Colonic mucosa (tissue), 4 donors: ENCODE measurements around the gene SCAF11. TPM values are rescaled to one million over a fixed set of nuclear protein-coding genes. Genes with fewer than 3 reads are reported as not detected.
"Not testable (repeated sequence)": the region's sequence is repeated elsewhere in the genome, so short reads cannot be mapped to it uniquely, and the experiment has no call there.

Source experiments
- DNase-seq: peaks from one replicate; pipeline ENCODE4 v3.0.0-alpha.2; 2020
- H3K27ac ChIP-seq: fragments of 200-600 bp; one replicate; pipeline ENCODE4 v1.8.0; 2021
- H3K27me3 ChIP-seq: fragments of 200-600 bp; one replicate; pipeline ENCODE4 v1.8.0; 2021
- H3K36me3 ChIP-seq: fragments of 200-600 bp; one replicate; pipeline ENCODE4 v1.8.0; 2021
- H3K4me1 ChIP-seq: fragments of 200-600 bp; one replicate; pipeline ENCODE4 v1.8.0; 2021; ENCODE audit warnings: mild to moderate bottlenecking
- H3K4me3 ChIP-seq: fragments of 200-600 bp; one replicate; pipeline ENCODE4 v1.8.0; 2021
- H3K9ac ChIP-seq, 2 donors: one replicate each; pipeline ENCODE4 v1.7.0; 2013; ENCODE audit warnings: control low read depth in 2 of 2, low read depth in 2 of 2, low read length in 2 of 2
- H3K9me3 ChIP-seq: fragments of 200-600 bp; one replicate; pipeline ENCODE4 v1.8.0; 2021
- intact Hi-C: fragments of 100-400 bp; cut with DNase I; formaldehyde crosslinking; loops from one replicate; pipeline ENCODE4 v1.14.1; 2022
- total RNA-seq, 2 donors: library from RNA; stranded (reverse); fragmentation: NEBNext Ultra II Directional in 1 of 2; extraction: Animal tissue kit (Norgen Biotek cat#: 25700) in 1 of 2; gene quantifications; one replicate each; pipeline ENCODE4 v1.2.1, GENCODE V29; 2021
- TF ChIP-seq, protein P1 (sequence below): fragments of 200-600 bp; IDR thresholded peaks from one replicate; pipeline ENCODE4 v1.8.0; 2022; ENCODE audit warnings: antibody characterized with exemption, mild to moderate bottlenecking
- donor health status: healthy.
- donor health status: DM: no; HTN: no; CAD: no.
- donor health status: DM: no; HTN: no; CAD: no.

SCAF11 gene, protein sequence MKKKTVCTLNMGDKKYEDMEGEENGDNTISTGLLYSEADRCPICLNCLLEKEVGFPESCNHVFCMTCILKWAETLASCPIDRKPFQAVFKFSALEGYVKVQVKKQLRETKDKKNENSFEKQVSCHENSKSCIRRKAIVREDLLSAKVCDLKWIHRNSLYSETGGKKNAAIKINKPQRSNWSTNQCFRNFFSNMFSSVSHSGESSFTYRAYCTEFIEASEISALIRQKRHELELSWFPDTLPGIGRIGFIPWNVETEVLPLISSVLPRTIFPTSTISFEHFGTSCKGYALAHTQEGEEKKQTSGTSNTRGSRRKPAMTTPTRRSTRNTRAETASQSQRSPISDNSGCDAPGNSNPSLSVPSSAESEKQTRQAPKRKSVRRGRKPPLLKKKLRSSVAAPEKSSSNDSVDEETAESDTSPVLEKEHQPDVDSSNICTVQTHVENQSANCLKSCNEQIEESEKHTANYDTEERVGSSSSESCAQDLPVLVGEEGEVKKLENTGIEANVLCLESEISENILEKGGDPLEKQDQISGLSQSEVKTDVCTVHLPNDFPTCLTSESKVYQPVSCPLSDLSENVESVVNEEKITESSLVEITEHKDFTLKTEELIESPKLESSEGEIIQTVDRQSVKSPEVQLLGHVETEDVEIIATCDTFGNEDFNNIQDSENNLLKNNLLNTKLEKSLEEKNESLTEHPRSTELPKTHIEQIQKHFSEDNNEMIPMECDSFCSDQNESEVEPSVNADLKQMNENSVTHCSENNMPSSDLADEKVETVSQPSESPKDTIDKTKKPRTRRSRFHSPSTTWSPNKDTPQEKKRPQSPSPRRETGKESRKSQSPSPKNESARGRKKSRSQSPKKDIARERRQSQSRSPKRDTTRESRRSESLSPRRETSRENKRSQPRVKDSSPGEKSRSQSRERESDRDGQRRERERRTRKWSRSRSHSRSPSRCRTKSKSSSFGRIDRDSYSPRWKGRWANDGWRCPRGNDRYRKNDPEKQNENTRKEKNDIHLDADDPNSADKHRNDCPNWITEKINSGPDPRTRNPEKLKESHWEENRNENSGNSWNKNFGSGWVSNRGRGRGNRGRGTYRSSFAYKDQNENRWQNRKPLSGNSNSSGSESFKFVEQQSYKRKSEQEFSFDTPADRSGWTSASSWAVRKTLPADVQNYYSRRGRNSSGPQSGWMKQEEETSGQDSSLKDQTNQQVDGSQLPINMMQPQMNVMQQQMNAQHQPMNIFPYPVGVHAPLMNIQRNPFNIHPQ (N-terminal part only)
- 100 to 1,000 TPM in 1 of 2 donors, 10 to 100 TPM in 1; 84.8 to 105 TPM for total RNA-seq

DNA sequence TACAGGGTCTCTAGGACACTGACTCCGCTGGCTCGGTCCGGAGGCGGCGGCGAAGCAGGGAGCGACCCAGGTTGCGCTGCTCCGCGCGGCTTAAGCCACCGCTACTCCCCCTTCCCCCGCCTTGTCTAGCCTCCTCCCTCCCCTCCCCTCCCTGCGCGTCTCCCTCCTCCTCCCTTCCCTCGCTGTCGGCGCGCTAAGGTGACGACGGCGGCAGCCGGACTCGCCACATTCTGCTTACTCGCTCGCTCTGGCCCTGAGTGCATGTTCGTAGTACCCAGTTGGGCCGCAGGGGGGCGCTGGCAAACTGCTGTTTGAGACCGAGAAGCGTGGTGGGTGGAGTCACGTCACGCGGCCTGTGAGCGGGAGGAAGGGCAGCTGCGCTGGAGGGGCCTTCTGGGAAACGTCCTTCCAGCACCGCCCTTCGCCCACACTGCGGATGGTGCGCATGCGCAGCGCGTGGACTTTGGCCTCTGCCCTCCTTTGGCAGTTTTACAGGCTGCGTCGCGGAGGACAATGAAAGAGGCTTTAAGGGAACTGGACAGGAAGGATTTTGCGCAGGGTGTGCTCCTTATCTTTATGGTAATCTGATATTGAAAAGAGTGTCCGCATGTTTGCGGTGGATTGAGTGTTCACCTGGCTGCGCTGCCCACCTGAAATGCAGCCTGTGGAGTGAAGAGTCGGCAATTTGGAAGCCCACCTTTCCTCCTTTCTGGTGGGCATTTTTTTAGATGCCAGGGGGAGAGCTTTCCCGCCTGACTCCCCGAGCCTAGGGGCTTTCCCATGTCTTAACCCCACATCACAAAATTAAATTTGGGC is at the start of gene SCAF11:
SCAF11 (minus strand) TSS at position 107 of the 816 bp plus-strand sequence. CDS start 26,407 bp downstream, outside the sequence.
- H3K27ac ChIP-seq, result peak within 1 kb of the TSS; percentile 100
- H3K36me3 ChIP-seq, result no peaks in the 10 kb centered on the region
- peaks cover 8% of the 10 kb centered on the region for H3K4me1 ChIP-seq
- H3K27me3 ChIP-seq, result no peaks in the 10 kb centered on the region
- peak; percentile 100 for DNase-seq
- no peaks in the 10 kb centered on the region for H3K9me3 ChIP-seq
- TF ChIP-seq, protein P1, sequence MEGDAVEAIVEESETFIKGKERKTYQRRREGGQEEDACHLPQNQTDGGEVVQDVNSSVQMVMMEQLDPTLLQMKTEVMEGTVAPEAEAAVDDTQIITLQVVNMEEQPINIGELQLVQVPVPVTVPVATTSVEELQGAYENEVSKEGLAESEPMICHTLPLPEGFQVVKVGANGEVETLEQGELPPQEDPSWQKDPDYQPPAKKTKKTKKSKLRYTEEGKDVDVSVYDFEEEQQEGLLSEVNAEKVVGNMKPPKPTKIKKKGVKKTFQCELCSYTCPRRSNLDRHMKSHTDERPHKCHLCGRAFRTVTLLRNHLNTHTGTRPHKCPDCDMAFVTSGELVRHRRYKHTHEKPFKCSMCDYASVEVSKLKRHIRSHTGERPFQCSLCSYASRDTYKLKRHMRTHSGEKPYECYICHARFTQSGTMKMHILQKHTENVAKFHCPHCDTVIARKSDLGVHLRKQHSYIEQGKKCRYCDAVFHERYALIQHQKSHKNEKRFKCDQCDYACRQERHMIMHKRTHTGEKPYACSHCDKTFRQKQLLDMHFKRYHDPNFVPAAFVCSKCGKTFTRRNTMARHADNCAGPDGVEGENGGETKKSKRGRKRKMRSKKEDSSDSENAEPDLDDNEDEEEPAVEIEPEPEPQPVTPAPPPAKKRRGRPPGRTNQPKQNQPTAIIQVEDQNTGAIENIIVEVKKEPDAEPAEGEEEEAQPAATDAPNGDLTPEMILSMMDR, result peak; percentile 86
- intact Hi-C loops, result loop anchor here (2.0 kb wide), 1 partner anchor 262 kb away; the partner anchor contains the start of gene ARID2
- H3K9ac ChIP-seq, result peak within 1 kb of the TSS; percentile 96 to 98
- H3K4me3 ChIP-seq, result peak within 1 kb of the TSS; percentile 82

DNA sequence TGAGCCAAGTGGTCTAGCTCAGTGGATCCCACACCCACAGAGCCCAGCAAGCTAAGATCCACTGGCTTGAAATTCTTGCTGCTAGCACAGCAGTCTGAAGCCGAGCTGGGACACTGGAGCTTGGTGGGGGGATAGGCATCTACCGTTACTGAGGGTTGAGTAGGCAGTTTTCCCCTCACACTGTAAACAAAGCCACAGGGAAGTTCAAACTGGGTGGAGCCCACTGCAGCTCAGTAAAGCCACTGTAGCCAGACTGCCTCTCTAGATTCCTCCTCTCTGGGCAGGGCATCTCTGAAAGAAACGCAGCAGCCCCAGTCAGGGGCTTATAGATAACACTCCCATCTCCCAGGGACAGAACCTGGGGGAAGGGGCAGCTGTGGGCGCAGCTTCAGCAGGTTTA is 46.7 kb upstream of the SCAF11 start:
- H3K4me3 ChIP-seq, H3K27me3 ChIP-seq, H3K27ac ChIP-seq, H3K36me3 ChIP-seq, DNase-seq, H3K9ac ChIP-seq, H3K9me3 ChIP-seq, intact Hi-C loops, H3K4me1 ChIP-seq: not testable (repeated sequence)

DNA sequence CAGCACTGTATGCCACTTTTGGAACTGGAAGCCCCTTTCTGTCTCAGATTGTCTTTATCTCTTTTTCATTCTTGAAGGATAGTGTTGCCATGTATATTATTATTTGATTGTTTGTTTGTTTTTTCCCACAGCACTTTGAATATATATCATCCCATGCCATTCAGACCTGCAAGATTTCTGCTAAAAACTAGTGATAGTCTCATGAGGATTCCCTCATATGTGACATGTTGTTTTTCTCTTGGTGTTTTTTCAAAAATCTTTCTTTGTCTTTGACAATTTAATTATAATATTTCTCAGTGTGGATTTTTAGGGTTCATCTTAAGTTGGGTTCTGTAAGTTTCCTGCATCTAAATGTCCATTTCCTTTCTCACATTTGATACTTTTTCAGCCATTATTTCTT is 36.8 kb upstream of the SCAF11 start:
- Histone ChIP-seq H3K4me1 (no peaks in the 10 kb centered on the region), H3K4me3 (no peak overlapping the region), H3K27ac (no peak overlapping the region), H3K9me3 (no peaks in the 10 kb centered on the region), H3K36me3 (no peaks in the 10 kb centered on the region), H3K27me3 (no peaks in the 10 kb centered on the region), H3K9ac (no peak overlapping the region)
- DNase-seq, result no peak
- intact Hi-C loops, result no loop called here
- TF ChIP-seq, protein P1, result no peak

DNA sequence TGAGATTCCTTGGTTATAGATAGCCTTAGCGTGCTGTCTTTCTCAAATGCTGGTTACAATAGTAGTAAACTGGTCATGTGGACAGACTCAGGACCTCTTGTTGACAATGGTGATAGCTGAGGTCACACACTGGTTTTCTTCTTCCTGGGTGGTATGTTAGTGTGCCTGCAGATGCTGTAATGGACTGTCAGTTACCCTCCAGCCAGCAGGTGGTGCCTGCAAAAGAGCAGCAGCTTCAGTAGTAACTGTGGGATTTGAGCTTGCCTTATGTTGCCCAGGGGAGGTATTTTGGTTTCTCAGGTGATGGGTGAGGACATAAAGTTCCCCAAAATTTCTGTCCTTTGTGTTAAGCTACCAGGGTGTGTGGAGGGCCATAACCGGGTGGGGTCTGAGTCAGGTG is 33.7 kb upstream of the SCAF11 start:
- H3K9me3 ChIP-seq, result no peaks in the 10 kb centered on the region
- H3K36me3 ChIP-seq, result no peaks in the 10 kb centered on the region
- DNase-seq, result no peak
- TF ChIP-seq, protein P1, result no peak
- H3K27ac ChIP-seq, result no peak overlapping the region
- no peaks in the 10 kb centered on the region for H3K27me3 ChIP-seq
- no peak overlapping the region for H3K4me3 ChIP-seq
- intact Hi-C loops, result no loop called here
- H3K4me1 ChIP-seq, result no peaks in the 10 kb centered on the region
- no peak overlapping the region for H3K9ac ChIP-seq

DNA sequence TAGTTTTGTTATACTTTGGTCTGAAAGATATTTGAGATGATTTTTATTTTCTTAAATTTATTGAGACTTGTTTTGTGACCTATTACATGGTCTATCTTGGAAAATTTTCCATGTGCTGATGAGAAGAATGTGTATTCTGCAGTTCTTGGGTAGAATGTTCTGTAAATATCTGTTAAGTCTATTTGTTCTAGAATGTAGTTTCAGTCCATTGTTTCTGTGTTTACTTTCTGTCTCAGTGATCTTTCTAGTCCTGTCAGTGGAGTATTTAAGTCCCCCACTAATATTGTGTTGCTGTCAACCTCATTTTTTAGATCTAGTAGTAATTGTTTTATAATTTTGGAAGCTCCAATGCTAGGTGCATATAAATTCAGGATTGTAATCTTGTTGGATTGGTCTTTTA is 30.4 kb upstream of the SCAF11 start:
- intact Hi-C loops, result no loop called here
- Histone ChIP-seq H3K27ac (no peak overlapping the region), H3K36me3 (no peaks in the 10 kb centered on the region), H3K9me3 (no peaks in the 10 kb centered on the region), H3K4me3 (no peak overlapping the region), H3K4me1 (no peaks in the 10 kb centered on the region), H3K27me3 (no peaks in the 10 kb centered on the region), H3K9ac (no peak overlapping the region)
- TF ChIP-seq, protein P1, result no peak
- DNase-seq, result no peak

DNA sequence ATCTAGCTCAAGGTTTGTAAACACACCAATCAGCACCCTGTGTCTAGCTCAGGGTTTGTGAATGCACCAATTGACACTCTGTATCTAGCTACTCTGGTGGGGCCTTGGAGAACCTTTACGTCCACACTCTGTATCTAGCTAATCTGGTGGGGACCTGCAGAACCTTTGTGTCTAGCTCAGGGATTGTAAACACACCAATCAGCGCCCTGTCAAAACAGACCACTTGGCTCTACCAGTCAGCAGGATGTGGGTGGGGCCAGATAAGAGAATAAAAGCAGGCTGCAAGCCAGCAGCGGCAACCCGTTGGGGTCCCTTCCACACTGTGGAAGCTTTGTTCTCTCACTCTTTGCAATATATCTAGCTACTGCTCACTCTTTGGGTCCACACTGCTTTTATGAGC is 28.3 kb upstream of the SCAF11 start:
- H3K4me1 ChIP-seq, H3K9me3 ChIP-seq, H3K4me3 ChIP-seq, H3K27me3 ChIP-seq, H3K27ac ChIP-seq, H3K9ac ChIP-seq, H3K36me3 ChIP-seq, DNase-seq, intact Hi-C loops: not testable (repeated sequence)

DNA sequence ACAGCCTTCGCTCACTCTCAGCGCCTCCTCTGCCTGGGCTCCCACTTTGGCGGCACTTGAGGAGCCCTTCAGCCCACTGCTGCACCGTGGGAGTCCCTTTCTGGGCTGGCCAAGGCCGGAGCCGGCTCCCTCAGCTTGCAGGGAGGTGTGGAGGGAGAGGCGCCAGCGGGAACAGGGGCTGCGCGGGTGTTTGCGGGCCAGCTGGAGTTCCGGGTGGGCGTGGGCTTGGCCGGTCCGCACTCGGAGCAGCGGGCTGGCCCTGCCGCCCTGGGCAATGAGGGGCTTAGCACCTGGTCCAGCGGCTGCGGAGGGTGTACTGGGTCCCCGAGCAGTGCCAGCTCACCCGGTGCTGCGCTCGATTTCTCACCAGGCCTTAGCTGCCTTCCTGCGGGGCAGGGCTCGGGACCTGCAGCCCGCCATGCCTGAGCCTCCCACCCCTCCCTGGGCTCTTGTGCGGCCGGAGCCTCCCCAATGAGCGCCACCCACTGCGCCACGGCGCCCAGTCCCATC is 27.5 kb upstream of the SCAF11 start:
- H3K9ac ChIP-seq, DNase-seq, H3K4me1 ChIP-seq, H3K9me3 ChIP-seq, H3K4me3 ChIP-seq, H3K27ac ChIP-seq, H3K27me3 ChIP-seq, H3K36me3 ChIP-seq, intact Hi-C loops: not testable (repeated sequence)
